ENCODE data around the gene MPP2.

Gene MPP2

GRCh38 chr17:43951750-43952149 is 44.4 kb upstream of the MPP2 start:
- no peak for TF ChIP-seq CREB1 (IDR thresholded peaks at IDR 0.05; ENCODE audit: low read depth)
- no peak for TF ChIP-seq USF1 (IDR thresholded peaks at IDR 0.05)
- TF ChIP-seq YY1 (IDR thresholded peaks at IDR 0.05; ENCODE audit: low read depth) = no peak

- TF ChIP-seq RAD21 (IDR thresholded peaks at IDR 0.05; ENCODE audit: low read depth) (no peak), TEAD4 (IDR thresholded peaks at IDR 0.05) (no peak), USF1 (IDR thresholded peaks at IDR 0.05) (no peak), EGR1 (IDR thresholded peaks at IDR 0.05) (no peak), TCF12 (IDR thresholded peaks at IDR 0.05; ENCODE audit: low read depth) (no peak), TAF1 (IDR thresholded peaks at IDR 0.05; ENCODE audit: low read depth) (no peak), YY1 (IDR thresholded peaks at IDR 0.05; ENCODE audit: low read depth) (no peak), FOXM1 (IDR thresholded peaks at IDR 0.05; ENCODE audit: borderline replicate concordance, low read depth) (no peak)
Observed at GRCh38 chr17:43950554-43950953, 43.2 kb upstream of the MPP2 start.

GRCh38 chr17:43949781-43950180 is 42.4 kb upstream of the MPP2 start:
- no peak for TF ChIP-seq EGR1 (IDR thresholded peaks at IDR 0.05)
- TF ChIP-seq TAF1 (IDR thresholded peaks at IDR 0.05; ENCODE audit: low read depth) = no peak
- TF ChIP-seq NFIC (IDR thresholded peaks at IDR 0.05) = no peak
- TF ChIP-seq MAX (IDR thresholded peaks at IDR 0.05) = no peak
- no peak for TF ChIP-seq EP300 (IDR thresholded peaks at IDR 0.05; ENCODE audit: borderline replicate concordance)
- TF ChIP-seq CEBPB (IDR thresholded peaks at IDR 0.05) = no peak
- TF ChIP-seq FOXM1 (IDR thresholded peaks at IDR 0.05; ENCODE audit: borderline replicate concordance, low read depth) = no peak
- no peak for TF ChIP-seq YY1 (IDR thresholded peaks at IDR 0.05; ENCODE audit: low read depth)
- no peak for TF ChIP-seq ZBTB7A (IDR thresholded peaks at IDR 0.05; ENCODE audit: low read depth)
- no peak for TF ChIP-seq RAD21 (IDR thresholded peaks at IDR 0.05; ENCODE audit: low read depth)
- TF ChIP-seq TCF12 (IDR thresholded peaks at IDR 0.05; ENCODE audit: low read depth) = no peak
- no peak for TF ChIP-seq USF1 (IDR thresholded peaks at IDR 0.05)

GRCh38 chr17:43946781-43947180 is 39.4 kb upstream of the MPP2 start:
- TF ChIP-seq USF1 (IDR thresholded peaks at IDR 0.05) (no peak), ZBTB7A (IDR thresholded peaks at IDR 0.05; ENCODE audit: low read depth) (no peak), TEAD4 (IDR thresholded peaks at IDR 0.05) (no peak), MAX (IDR thresholded peaks at IDR 0.05) (no peak), FOXM1 (IDR thresholded peaks at IDR 0.05; ENCODE audit: borderline replicate concordance, low read depth) (no peak), YY1 (IDR thresholded peaks at IDR 0.05; ENCODE audit: low read depth) (no peak), EGR1 (IDR thresholded peaks at IDR 0.05) (no peak), REST (IDR thresholded peaks at IDR 0.05; ENCODE audit: low read depth) (no peak), TAF1 (IDR thresholded peaks at IDR 0.05; ENCODE audit: low read depth) (no peak), EP300 (IDR thresholded peaks at IDR 0.05; ENCODE audit: borderline replicate concordance) (no peak), RAD21 (IDR thresholded peaks at IDR 0.05; ENCODE audit: low read depth) (no peak), NFIC (IDR thresholded peaks at IDR 0.05) (no peak), CREB1 (IDR thresholded peaks at IDR 0.05; ENCODE audit: low read depth) (no peak), TCF12 (IDR thresholded peaks at IDR 0.05; ENCODE audit: low read depth) (no peak), CEBPB (IDR thresholded peaks at IDR 0.05) (no peak)

GRCh38 chr17:43945074-43945829 is 37.9 kb upstream of the MPP2 start:
- no peak for TF ChIP-seq RAD21 (IDR thresholded peaks at IDR 0.05; ENCODE audit: low read depth)
- no peak for TF ChIP-seq TCF12 (IDR thresholded peaks at IDR 0.05; ENCODE audit: low read depth)

GRCh38 chr17:43942051-43942685 is 34.8 kb upstream of the MPP2 start, which contains the start of gene PPY:
Gene PPY (minus strand): TSS chr17:43942476. CDS start chr17:43941654, 822 bp downstream.
- TF ChIP-seq YY1 (IDR thresholded peaks at IDR 0.05; ENCODE audit: low read depth) (no peak), USF1 (IDR thresholded peaks at IDR 0.05) (no peak), TAF1 (IDR thresholded peaks at IDR 0.05; ENCODE audit: low read depth) (no peak), TEAD4 (IDR thresholded peaks at IDR 0.05) (no peak), RAD21 (IDR thresholded peaks at IDR 0.05; ENCODE audit: low read depth) (no peak), EP300 (IDR thresholded peaks at IDR 0.05; ENCODE audit: borderline replicate concordance) (no peak), CEBPB (IDR thresholded peaks at IDR 0.05) (no peak), CREB1 (IDR thresholded peaks at IDR 0.05; ENCODE audit: low read depth) (no peak)
